ENCODE measurements around the gene BABAM2. TPM values are rescaled to one million over a fixed set of nuclear protein-coding genes. Genes with fewer than 3 reads are reported as not detected.
"Not testable (repeated sequence)": the region's sequence is repeated elsewhere in the genome, so short reads cannot be mapped to it uniquely, and the experiment has no call there.

BABAM2 gene
- total and polyA plus RNA-seq, 8 donors: 27.1 to 49.2 (median 28.4) TPM

- ATAC-seq: no peak
- no peak for DNase-seq
- Histone ChIP-seq H3K9me3 (no peaks in the 10 kb centered on the region), H3K4me3 (no peak overlapping the region), H3K36me3 (no peaks in the 10 kb centered on the region), H3K4me1 (peaks cover 0 to 28% of the 10 kb centered on the region in 2 donors), H3K27ac (no peak overlapping the region), H3K27me3 (no peaks in the 10 kb centered on the region)
- intact Hi-C loops (cut with DNase I): no loop called here
- no peak for TF ChIP-seq CTCF (IDR thresholded peaks at IDR 0.05)
Measured at GRCh38 chr2:28369358-28369757, 478.8 kb downstream of the BABAM2 start.

GRCh38 chr2:28370354-28370753, 479.8 kb downstream of the BABAM2 start:
- no peak for TF ChIP-seq CTCF (IDR thresholded peaks at IDR 0.05)
- Histone ChIP-seq H3K27me3 (no peaks in the 10 kb centered on the region), H3K4me3 (no peak overlapping the region), H3K27ac (no peak overlapping the region), H3K9me3 (no peaks in the 10 kb centered on the region), H3K36me3 (no peaks in the 10 kb centered on the region), H3K4me1 (peaks cover 0 to 23% of the 10 kb centered on the region in 2 donors)
- intact Hi-C loops (cut with DNase I): no loop called here
- ATAC-seq (no peak), DNase-seq (no peak)

- H3K36me3 ChIP-seq; H3K4me1 ChIP-seq; H3K27ac ChIP-seq; DNase-seq; H3K27me3 ChIP-seq; intact Hi-C loops (cut with DNase I); H3K4me3 ChIP-seq; ATAC-seq; H3K9me3 ChIP-seq: not testable (repeated sequence)
Measured at GRCh38 chr2:28371728-28372127, 481.2 kb downstream of the BABAM2 start.

- H3K4me3 ChIP-seq: no peak overlapping the region
- no peaks in the 10 kb centered on the region for H3K36me3 ChIP-seq
- intact Hi-C loops (cut with DNase I): no loop called here
- peaks cover 0 to 11% of the 10 kb centered on the region in 2 donors for H3K4me1 ChIP-seq
- no peaks in the 10 kb centered on the region for H3K9me3 ChIP-seq
- H3K27ac ChIP-seq: no peak overlapping the region
- no peaks in the 10 kb centered on the region for H3K27me3 ChIP-seq
- ATAC-seq (no peak), DNase-seq (no peak)
- no peak for TF ChIP-seq CTCF (IDR thresholded peaks at IDR 0.05)
Measured at GRCh38 chr2:28373854-28374253, 483.3 kb downstream of the BABAM2 start.

- peaks cover 0 to 16% of the 10 kb centered on the region in 2 donors for H3K4me1 ChIP-seq
- no peak for ATAC-seq
- no peak for TF ChIP-seq CTCF (IDR thresholded peaks at IDR 0.05)
Measured at GRCh38 chr2:28374331-28374730, 483.8 kb downstream of the BABAM2 start.

GRCh38 chr2:28375236-28375635, 484.7 kb downstream of the BABAM2 start:
- TF ChIP-seq CTCF (IDR thresholded peaks at IDR 0.05): no peak
- Histone ChIP-seq H3K27me3 (no peaks in the 10 kb centered on the region), H3K27ac (no peak overlapping the region), H3K4me3 (no peak overlapping the region), H3K9me3 (no peaks in the 10 kb centered on the region), H3K36me3 (no peaks in the 10 kb centered on the region), H3K4me1 (peaks cover 0 to 17% of the 10 kb centered on the region in 2 donors)
- no peak for ATAC-seq
- DNase-seq: no peak
- intact Hi-C loops (cut with DNase I): no loop called here

More at GRCh38 chr2:28374331-28374730, 483.8 kb downstream of the BABAM2 start:
- H3K27ac ChIP-seq: no peak overlapping the region
- no peaks in the 10 kb centered on the region for H3K27me3 ChIP-seq
- intact Hi-C loops (cut with DNase I): no loop called here
- H3K9me3 ChIP-seq: no peaks in the 10 kb centered on the region
- no peak overlapping the region for H3K4me3 ChIP-seq
- DNase-seq: no peak
- H3K36me3 ChIP-seq: no peaks in the 10 kb centered on the region

All from left lung (tissue), 10 donors.